ENCODE results near the gene SH2B3. TPM values are rescaled to one million over a fixed set of nuclear protein-coding genes. Genes with fewer than 3 reads are reported as not detected.

Gene SH2B3
- total and polyA plus RNA-seq, 2 donors (not counting 3 experiments of a cell fraction or from before 2014, with no cell fraction given) = 63.1 to 97.9 TPM

DNA sequence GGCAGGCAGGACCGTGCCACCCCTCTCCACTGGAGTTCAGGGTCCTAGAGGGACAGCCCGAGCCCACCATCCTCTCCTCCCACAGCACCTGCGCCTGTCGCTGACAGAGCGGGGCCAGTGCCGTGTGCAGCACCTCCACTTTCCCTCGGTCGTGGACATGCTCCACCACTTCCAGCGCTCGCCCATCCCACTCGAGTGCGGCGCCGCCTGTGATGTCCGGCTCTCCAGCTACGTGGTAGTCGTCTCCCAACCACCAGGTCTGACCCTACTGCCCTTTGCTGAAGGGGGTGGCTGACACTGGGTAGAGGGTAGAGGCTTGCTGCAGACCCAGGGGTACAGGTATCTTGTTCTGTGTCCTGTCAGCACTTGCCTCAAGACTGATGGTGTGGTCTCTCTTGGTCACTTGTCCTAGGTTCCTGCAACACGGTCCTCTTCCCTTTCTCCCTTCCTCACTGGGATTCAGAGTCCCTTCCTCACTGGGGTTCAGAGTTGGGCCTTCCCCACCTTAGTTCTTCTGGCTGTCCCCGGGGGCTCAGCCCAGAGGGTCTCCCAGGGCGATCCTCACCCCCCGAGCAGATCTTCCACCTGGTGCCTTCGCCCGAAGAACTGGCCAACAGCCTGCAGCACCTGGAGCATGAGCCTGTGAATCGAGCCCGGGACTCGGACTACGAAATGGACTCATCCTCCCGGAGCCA lies 42.0 kb downstream of the SH2B3 start:
- H4K20me1 ChIP-seq (replicated peaks; ENCODE audit: control insufficient read depth, extremely low read depth, insufficient read depth, low read length) = no peaks in the 10 kb centered on the region

DNA sequence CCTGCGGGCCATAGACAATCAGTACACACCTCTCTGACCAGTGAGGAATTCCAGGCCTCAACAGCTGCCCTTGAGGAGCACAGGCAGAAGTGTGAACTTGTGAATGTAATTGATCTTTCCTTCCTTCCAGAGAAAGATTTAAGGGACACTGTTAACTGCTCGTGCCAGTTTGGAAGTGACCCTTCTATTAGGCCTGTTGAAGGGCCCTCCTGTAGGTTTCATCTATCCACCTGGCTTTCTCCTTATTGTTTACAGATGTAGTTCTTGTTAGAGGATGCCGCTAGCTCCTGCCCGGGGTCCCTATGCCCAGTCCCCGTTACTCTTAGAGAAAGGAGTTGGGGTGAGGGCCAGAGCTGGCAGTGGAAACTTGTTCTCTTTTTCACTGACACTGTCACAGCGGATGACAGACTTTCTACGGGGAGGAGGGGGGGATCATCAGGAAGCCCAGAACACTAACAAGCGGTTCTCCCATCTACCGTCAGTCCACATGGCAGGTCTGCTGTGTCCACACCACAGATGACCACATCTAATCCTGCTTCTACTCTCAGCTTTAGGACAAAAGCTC lies 42.6 kb downstream of the SH2B3 start:
- DNase-seq (ENCODE audit: low read depth, low spot score) (no peak), FAIRE-seq (no peak)
- Histone ChIP-seq H3K4me2 (ENCODE audit: insufficient read depth, low read length) (no peak overlapping the region), H3K4me1 (ENCODE audit: control insufficient read depth, extremely low read depth, insufficient read depth, low read length) (peaks cover 51% of the 10 kb centered on the region), H3K4me3 (replicated peaks in 1 of 3; ENCODE audit: insufficient read depth in 1 of 3, low read depth in 1 of 3, low read length in 3 of 3) (no peak overlapping the region), H3K27me3 (ENCODE audit: control insufficient read depth in 2 of 2, insufficient read depth in 2 of 2, low read length in 2 of 2) (no peaks in the 10 kb centered on the region), H4K20me1 (replicated peaks; ENCODE audit: control insufficient read depth, extremely low read depth, insufficient read depth, low read length) (no peaks in the 10 kb centered on the region), H3K9ac (replicated peaks; ENCODE audit: extremely low read depth, insufficient read depth, low read length) (no peak overlapping the region), H3K9me3 (replicated peaks; ENCODE audit: control insufficient read depth, insufficient read depth, low read length) (no peaks in the 10 kb centered on the region), H3K36me3 (ENCODE audit: control insufficient read depth in 2 of 2, extremely low read depth in 1 of 2, insufficient read depth in 2 of 2, low read length in 2 of 2) (peaks cover 24 to 36% of the 10 kb centered on the region in 2 experiments), H3K9me1 (replicated peaks; ENCODE audit: control insufficient read depth, extremely low read depth, insufficient read depth, low read length) (no peaks in the 10 kb centered on the region), H3K79me2 (ENCODE audit: control insufficient read depth, insufficient read depth, low read length) (peaks cover 44% of the 10 kb centered on the region), H2AFZ (ENCODE audit: low read depth, low read length) (no peak overlapping the region), H3K27ac (ENCODE audit: insufficient read depth, low read depth, low read length) (no peak overlapping the region)
- TF ChIP-seq MYC (IDR thresholded peaks at IDR 0.05; ENCODE audit: low read depth, low read length) (no peak), JUN (IDR thresholded peaks at IDR 0.05; ENCODE audit: borderline replicate concordance, insufficient read depth, insufficient read length, low read depth) (no peak), POLR2A (IDR thresholded peaks at IDR 0.05; ENCODE audit: low read depth, low read length) (no peak), GATA2 (IDR thresholded peaks at IDR 0.05; ENCODE audit: insufficient read depth, insufficient read length, low read depth, low read length) (no peak), POLR2AphosphoS5 (IDR thresholded peaks at IDR 0.05; ENCODE audit: insufficient read depth, low read depth, low read length) (no peak), EZH2 (IDR thresholded peaks at IDR 0.05; ENCODE audit: borderline replicate concordance, low read depth, low read length, severe bottlenecking) (no peak), FOS (IDR thresholded peaks at IDR 0.05; ENCODE audit: borderline replicate concordance, insufficient read depth, low read length) (no peak)
- TF ChIP-seq, protein P1, sequence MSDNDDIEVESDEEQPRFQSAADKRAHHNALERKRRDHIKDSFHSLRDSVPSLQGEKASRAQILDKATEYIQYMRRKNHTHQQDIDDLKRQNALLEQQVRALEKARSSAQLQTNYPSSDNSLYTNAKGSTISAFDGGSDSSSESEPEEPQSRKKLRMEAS (IDR thresholded peaks at IDR 0.05; ENCODE audit: insufficient read depth, insufficient read length) = no peak
- TF ChIP-seq, protein P2, sequence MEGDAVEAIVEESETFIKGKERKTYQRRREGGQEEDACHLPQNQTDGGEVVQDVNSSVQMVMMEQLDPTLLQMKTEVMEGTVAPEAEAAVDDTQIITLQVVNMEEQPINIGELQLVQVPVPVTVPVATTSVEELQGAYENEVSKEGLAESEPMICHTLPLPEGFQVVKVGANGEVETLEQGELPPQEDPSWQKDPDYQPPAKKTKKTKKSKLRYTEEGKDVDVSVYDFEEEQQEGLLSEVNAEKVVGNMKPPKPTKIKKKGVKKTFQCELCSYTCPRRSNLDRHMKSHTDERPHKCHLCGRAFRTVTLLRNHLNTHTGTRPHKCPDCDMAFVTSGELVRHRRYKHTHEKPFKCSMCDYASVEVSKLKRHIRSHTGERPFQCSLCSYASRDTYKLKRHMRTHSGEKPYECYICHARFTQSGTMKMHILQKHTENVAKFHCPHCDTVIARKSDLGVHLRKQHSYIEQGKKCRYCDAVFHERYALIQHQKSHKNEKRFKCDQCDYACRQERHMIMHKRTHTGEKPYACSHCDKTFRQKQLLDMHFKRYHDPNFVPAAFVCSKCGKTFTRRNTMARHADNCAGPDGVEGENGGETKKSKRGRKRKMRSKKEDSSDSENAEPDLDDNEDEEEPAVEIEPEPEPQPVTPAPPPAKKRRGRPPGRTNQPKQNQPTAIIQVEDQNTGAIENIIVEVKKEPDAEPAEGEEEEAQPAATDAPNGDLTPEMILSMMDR (IDR thresholded peaks at IDR 0.05; ENCODE audit: extremely low read depth in 1 of 2, insufficient read depth in 1 of 2, low read depth in 1 of 2, low read length in 2 of 2) = no peak
- POLR2A ChIA-PET = no interaction called here
- dilution Hi-C loops (cut with MboI; ENCODE audit: extremely low pct_ligation_motif_present, low sequenced_read_pairs) (no loop called here), intact Hi-C loops (cut with micrococcal nuclease) (no loop called here)
- CTCF ChIA-PET = interaction anchor here (0.8 to 16.4 kb wide), 4 partner anchors 11 to 117 kb away, joined by 3 to 464 read pairs (median 54); no protein-coding TSS in a partner anchor
- no TSS peak for BruUV-seq (replicated peaks)

More for the DNA sequence above, 42.0 kb downstream of the SH2B3 start:
- dilution Hi-C loops (cut with MboI; ENCODE audit: extremely low pct_ligation_motif_present, low sequenced_read_pairs) = no loop called here
- Histone ChIP-seq H3K79me2 (ENCODE audit: control insufficient read depth, insufficient read depth, low read length) (peaks cover 50% of the 10 kb centered on the region), H3K9ac (replicated peaks; ENCODE audit: extremely low read depth, insufficient read depth, low read length) (no peak overlapping the region), H3K4me2 (ENCODE audit: insufficient read depth, low read length) (no peak overlapping the region), H3K27ac (ENCODE audit: insufficient read depth, low read depth, low read length) (no peak overlapping the region), H2AFZ (ENCODE audit: low read depth, low read length) (no peak overlapping the region), H3K9me3 (replicated peaks; ENCODE audit: control insufficient read depth, insufficient read depth, low read length) (no peaks in the 10 kb centered on the region), H3K27me3 (ENCODE audit: control insufficient read depth in 2 of 2, insufficient read depth in 2 of 2, low read length in 2 of 2) (no peaks in the 10 kb centered on the region), H3K4me3 (replicated peaks in 1 of 3; ENCODE audit: insufficient read depth in 1 of 3, low read depth in 1 of 3, low read length in 3 of 3) (no peak overlapping the region), H3K4me1 (ENCODE audit: control insufficient read depth, extremely low read depth, insufficient read depth, low read length) (peaks cover 57% of the 10 kb centered on the region), H3K36me3 (ENCODE audit: control insufficient read depth in 2 of 2, extremely low read depth in 1 of 2, insufficient read depth in 2 of 2, low read length in 2 of 2) (peaks cover 21 to 33% of the 10 kb centered on the region in 2 experiments), H3K9me1 (replicated peaks; ENCODE audit: control insufficient read depth, extremely low read depth, insufficient read depth, low read length) (no peaks in the 10 kb centered on the region)
- CTCF ChIA-PET = interaction anchor here (1.9 to 16.4 kb wide), 3 partner anchors 10 to 49 kb away, joined by 8 to 464 read pairs (median 11); no protein-coding TSS in a partner anchor
- no TSS peak for BruUV-seq (replicated peaks)
- TF ChIP-seq JUN (IDR thresholded peaks at IDR 0.05; ENCODE audit: borderline replicate concordance, insufficient read depth, insufficient read length, low read depth) (no peak), MYC (IDR thresholded peaks at IDR 0.05; ENCODE audit: low read depth, low read length) (no peak), POLR2A (IDR thresholded peaks at IDR 0.05; ENCODE audit: low read depth, low read length) (no peak)
- TF ChIP-seq, protein P1 (IDR thresholded peaks at IDR 0.05; ENCODE audit: insufficient read depth, insufficient read length) = no peak
- intact Hi-C loops (cut with micrococcal nuclease) = no loop called here
- POLR2A ChIA-PET = no interaction called here
- FAIRE-seq = no peak
- no peak for DNase-seq (ENCODE audit: low read depth, low spot score)

All from endothelial cell of umbilical vein (primary cell).